ENCODE measurements around the gene ABLIM3.

Gene ABLIM3

GRCh38 chr5:149300441-149300840 is 159.1 kb downstream of the ABLIM3 start:
- no peak for ATAC-seq
- TF ChIP-seq SNAI2 (CRISPR knock-in tag; IDR thresholded peaks at IDR 0.05) = no peak
- no peak for TF ChIP-seq ZNF565 (CRISPR knock-in tag; conservative IDR thresholded peaks at IDR 0.05; ENCODE audit: low read depth)
- TF ChIP-seq TOX (CRISPR knock-in tag; IDR thresholded peaks at IDR 0.05; ENCODE audit: borderline replicate concordance) = no peak
- no peak for TF ChIP-seq PATZ1 (CRISPR knock-in tag; IDR thresholded peaks at IDR 0.05; ENCODE audit: borderline replicate concordance)

- no peak for TF ChIP-seq BACH2 (CRISPR knock-in tag; IDR thresholded peaks at IDR 0.05; ENCODE audit: borderline replicate concordance)
- ATAC-seq = no peak
Observed at GRCh38 chr5:149301049-149301743, 159.9 kb downstream of the ABLIM3 start.

- TF ChIP-seq CREB5 (CRISPR knock-in tag; IDR thresholded peaks at IDR 0.05; ENCODE audit: low read depth) (no peak), PATZ1 (CRISPR knock-in tag; IDR thresholded peaks at IDR 0.05; ENCODE audit: borderline replicate concordance) (no peak), ZNF70 (CRISPR knock-in tag; IDR thresholded peaks at IDR 0.05) (no peak), ZNF8 (CRISPR knock-in tag; IDR thresholded peaks at IDR 0.05) (no peak), TSHZ2 (CRISPR knock-in tag; IDR thresholded peaks at IDR 0.05) (no peak), ISL1 (CRISPR knock-in tag; IDR thresholded peaks at IDR 0.05) (no peak), CSDC2 (CRISPR knock-in tag; IDR thresholded peaks at IDR 0.05) (no peak), ZFP30 (CRISPR knock-in tag; IDR thresholded peaks at IDR 0.05) (no peak), ARNTL (CRISPR knock-in tag; IDR thresholded peaks at IDR 0.05; ENCODE audit: borderline replicate concordance, low read depth) (no peak)
- no peak for ATAC-seq
Observed at GRCh38 chr5:149301744-149302380, 160.6 kb downstream of the ABLIM3 start.

GRCh38 chr5:149302641-149303040 is 161.3 kb downstream of the ABLIM3 start:
- ATAC-seq = no peak
- TF ChIP-seq ESRRG (CRISPR knock-in tag; IDR thresholded peaks at IDR 0.05) (no peak), POU6F1 (CRISPR knock-in tag; IDR thresholded peaks at IDR 0.05; ENCODE audit: borderline replicate concordance, low read depth) (no peak), TCF4 (CRISPR knock-in tag; IDR thresholded peaks at IDR 0.05; ENCODE audit: borderline replicate concordance) (no peak), OSR1 (CRISPR knock-in tag; IDR thresholded peaks at IDR 0.05) (no peak), ZNF8 (CRISPR knock-in tag; IDR thresholded peaks at IDR 0.05) (no peak), ZC3H10 (CRISPR knock-in tag; IDR thresholded peaks at IDR 0.05) (no peak)

Data from SK-N-SH treated with all-trans-retinoic acid at 6 μM for 48 hours (cell line).